Measurements from ENCODE around the gene CARD8.

The CARD8 gene

GRCh38 chr19:48206397-48207093 lies 49.2 kb downstream of the CARD8 start:
- no peak for DNase-seq (ENCODE audit: low read depth)

DNA sequence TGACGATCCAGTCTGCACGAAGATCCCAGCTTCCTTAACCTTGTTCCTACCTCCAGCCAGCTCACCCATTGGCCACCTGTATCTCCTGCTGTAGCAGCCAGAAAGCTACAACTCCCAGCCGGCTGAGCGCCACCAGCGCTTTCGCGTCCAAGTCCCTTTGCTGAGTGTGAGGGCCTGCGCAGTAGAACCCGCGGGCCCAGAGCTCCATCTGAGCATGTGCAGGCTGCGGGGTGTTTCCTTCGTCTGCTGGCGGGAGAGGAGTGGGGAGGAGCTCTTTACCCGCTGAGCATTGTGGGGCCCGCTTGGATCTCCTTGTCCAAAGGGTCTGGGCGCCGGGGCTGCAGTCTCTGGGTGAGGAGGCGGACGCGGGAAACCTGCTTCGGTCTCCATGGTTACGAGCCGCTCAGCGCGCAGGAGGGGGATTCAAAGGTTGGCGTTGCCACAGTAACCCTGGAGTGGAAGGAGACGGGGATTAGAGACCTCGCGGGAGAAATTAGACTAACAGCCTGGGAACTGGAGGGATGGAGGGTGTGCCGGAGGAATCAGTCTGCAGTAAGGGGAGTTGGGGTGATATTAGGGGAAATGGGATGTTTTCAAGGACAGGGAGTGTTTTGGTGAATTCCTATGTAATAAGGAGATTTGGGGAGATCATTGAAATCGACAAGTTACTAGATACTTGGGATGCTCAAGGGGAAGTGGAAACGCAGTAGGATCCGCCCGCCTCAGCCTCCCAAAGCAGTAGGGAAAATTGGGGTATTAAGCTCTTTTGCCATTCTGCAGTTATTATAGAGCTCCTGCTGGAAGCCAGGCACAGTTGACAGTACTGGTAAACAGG lies 51.7 kb downstream of the CARD8 start:
- DNase-seq (ENCODE audit: low read depth) = peak; percentile 80

DNA sequence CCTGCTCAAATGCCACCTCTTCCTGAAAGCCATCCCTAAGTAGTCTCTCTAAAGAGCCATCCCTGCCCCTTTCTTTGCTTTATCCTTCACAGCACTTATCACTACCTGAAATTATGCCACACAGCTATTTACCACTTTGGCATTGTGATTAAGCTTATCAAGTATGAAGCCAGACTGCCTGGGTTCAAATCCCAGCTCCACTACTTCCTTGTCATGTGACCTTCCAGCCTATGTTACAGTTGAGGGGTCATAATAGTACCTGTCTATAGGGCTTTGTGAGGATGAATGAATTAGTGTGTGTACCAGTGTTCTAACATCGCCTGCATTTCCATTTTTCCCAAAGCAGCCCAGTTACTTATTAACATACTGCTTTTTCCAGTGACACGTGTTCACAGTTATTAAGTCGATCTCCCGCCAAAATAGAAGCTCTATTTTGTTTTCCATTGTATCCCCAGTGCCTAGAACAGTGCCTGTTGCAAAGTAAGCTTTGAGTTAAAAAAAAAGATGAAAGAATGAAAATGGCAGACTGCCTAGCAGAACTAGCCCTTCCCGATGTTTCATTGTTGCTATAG lies 52.4 kb downstream of the CARD8 start:
- no peak for DNase-seq (ENCODE audit: low read depth)

DNA sequence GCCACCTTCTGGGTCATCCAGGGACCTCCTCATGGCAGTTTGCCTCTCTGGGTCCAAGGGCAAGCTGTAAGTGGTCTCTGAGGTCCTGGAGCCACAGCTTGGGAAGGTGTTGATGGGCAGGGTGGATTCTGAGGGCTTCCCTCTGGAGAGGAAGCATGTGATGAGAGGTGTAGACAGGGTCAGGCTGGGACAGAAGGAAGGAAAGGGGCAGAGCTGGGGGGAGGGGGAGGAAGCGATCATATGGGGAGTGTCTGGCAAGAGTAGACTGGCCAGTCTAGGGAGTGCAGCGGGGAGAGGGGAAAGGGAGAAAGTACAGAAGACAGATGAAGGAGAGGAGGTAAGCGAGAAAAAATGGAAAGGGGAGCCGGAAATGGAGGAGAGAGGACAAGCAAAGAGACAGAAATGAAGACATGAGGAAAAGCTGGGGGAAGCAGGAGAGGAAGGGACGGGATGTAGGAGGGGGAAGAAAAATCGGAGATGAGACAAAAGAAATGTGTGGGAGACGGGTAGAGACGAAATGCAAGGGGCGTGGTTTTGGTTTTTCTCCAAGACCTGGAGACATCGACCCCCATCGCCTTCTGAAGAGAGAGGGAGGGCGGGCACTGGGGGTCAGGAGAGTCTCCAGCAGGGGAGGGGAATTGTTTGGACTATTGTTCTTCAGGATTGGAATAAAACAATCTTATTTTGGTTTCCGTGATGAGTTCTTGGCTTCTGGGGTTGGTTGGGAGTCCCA lies 58.6 kb downstream of the CARD8 start:
- no peak for DNase-seq (ENCODE audit: low read depth)

DNA sequence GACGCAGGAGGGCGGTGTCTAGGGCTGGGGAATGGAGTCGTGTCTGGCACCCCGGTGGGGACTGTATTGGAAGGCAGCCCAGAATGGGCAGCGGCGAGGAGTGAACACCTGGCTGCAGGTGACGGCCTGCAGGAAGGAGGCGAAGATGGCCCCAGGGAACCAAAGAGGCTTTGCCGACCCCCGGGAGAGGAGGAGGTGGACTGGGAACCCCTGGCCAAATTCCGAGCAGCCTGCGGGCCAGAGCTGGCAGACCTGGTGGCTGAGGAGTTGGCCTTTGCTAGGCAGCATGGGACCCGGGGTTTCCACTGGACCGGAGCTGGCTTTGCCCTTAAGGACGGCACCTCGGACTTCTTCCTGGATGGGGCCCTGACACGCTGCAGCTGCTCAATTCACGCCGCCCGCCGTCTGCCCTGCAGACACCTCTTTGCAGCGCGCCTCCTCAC lies 59.4 kb downstream of the CARD8 start:
- DNase-seq (ENCODE audit: low read depth) = no peak

DNA sequence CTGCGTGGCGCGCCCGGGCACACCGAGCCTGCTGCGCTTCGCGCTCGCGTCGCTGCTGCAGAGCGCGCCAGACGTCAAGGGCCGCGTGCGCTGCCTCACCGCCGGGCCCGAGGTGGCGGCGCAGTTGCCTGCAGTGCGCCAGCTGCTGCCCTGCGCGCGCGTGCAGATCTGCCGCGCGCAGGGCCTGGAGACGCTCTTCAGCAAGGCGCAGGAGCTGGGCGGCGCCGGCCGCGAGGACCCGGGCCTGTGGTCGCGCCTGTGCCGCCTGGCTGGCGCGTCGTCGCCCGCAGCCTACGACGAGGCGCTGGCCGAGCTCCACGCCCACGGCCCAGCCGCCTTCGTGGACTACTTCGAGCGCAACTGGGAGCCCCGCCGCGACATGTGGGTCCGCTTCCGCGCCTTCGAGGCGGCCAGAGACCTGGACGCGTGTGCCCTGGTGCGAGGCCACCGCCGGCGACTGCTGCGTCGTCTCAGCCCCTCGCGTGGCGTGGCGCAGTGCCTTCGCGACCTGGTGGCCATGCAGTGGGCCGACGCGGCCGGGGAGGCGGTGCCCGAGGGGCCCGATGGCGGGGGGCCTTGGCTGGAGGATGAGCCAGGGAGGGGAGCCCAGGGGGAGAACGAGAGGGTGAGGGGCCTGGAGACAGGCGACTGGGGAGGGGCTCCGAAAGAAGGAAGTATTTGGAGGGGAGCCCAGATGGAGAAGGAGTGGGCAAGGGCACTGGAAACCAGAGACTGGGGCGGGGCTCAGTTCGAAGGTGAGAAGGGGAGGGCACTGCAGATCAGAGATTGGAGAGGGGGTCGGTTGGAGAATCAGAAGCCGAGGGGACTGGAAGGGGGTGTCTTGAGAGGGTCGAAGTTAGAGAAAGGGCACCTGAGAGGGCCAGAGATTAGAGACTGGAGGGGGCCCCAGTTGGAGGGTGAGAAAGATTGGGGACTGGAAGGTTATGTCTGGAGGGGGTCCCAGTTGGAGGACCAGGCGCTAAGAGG lies 60.6 kb downstream of the CARD8 start:
- DNase-seq (ENCODE audit: low read depth) = no peak

DNA sequence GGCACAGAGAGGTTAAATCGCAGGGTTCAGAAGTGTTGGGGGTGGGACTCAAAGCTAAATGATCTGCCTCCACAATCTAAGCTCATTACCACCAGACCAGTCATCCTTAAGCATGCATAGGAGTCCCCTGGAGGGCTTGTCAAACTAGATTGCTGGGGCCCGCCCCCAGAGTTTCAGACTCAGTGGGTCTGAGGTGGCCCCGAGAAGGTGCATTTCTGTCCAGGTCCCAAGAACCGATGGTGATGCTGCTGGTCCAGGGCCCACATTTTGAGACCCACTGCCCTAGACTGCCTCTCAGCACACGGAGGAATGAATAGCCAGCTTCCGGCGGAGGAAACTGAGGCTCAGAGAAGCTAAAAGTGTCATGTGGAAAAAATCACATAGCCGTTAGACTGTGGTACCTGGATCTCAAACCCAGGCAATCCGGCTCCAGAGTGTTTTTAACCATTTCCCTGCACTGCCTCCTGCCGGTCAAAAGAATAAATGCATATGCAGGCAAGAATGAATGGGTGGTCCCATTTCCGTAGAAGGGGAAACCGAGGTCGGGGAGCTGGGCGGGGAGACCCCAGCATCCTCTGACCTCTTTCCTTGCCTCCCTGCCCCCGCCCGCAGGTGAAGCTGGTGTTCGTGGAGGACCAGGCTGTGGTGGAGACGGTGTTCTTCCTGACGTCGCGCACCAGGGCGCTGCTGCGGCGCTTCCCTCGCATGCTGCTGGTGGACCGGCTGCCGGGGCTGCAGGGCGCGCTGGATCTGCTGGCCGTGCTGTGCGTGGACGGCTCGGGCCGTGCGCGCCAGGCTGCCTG lies 61.5 kb downstream of the CARD8 start:
- no peak for DNase-seq (ENCODE audit: low read depth)

- DNase-seq (ENCODE audit: low read depth) = no peak
Measured at GRCh38 chr19:48192750-48193149, 63.0 kb downstream of the CARD8 start.

DNA sequence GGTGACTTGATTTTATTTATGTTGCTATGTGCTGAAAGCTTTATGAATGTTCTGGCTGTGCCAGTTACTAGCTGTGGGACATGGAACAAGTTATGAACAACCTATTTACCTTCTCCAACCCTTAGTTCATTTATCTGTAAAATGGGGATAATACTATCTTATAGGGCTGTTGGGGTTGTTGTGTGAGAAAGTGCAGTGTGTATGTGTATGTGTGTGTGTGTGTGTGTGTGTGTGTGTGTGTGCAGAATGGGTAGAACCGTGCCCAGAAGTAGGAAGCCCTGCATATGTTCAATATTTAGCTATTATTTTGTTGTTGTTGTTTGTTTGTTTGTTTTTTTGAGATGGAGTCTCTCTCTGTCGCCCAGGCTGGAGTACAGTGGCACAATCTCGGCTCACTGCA lies 64.8 kb downstream of the CARD8 start:
- DNase-seq (ENCODE audit: low read depth) = no peak

- peak; percentile 63 for DNase-seq (ENCODE audit: low read depth)
Measured at GRCh38 chr19:48190288-48190884, 65.3 kb downstream of the CARD8 start.

DNA sequence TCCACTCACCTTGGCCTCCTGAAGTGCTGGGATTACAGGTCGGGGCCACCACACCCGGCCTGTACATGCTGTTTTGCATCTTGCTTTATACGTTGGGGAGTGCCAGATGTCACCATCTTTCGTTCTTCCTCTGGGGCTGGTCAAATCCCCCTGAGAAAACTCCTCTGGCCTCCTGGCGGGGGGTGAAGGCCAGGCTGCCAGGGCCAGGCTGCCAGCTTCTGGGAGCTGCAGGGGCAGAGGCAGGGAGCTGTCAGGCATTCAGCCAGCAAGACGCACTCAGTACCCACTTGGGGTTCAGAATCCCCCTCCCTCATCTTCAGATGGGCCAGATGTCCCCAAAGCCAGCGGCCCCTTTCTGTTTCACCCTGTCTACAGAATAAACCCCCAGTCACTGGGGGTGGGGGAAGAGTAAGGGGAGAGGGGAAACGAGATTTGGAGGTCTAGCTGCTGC lies 69.1 kb downstream of the CARD8 start:
- DNase-seq (ENCODE audit: low read depth) = no peak

GRCh38 chr19:48186015-48186414 lies 69.7 kb downstream of the CARD8 start:
- DNase-seq (ENCODE audit: low read depth) = no peak

- no peak for DNase-seq (ENCODE audit: low read depth)
Measured at GRCh38 chr19:48183356-48183755, 72.4 kb downstream of the CARD8 start.

- DNase-seq (ENCODE audit: low read depth) = no peak
Measured at GRCh38 chr19:48182434-48182833, 73.3 kb downstream of the CARD8 start.

GRCh38 chr19:48181505-48181904 lies 74.2 kb downstream of the CARD8 start:
- no peak for DNase-seq (ENCODE audit: low read depth)

DNA sequence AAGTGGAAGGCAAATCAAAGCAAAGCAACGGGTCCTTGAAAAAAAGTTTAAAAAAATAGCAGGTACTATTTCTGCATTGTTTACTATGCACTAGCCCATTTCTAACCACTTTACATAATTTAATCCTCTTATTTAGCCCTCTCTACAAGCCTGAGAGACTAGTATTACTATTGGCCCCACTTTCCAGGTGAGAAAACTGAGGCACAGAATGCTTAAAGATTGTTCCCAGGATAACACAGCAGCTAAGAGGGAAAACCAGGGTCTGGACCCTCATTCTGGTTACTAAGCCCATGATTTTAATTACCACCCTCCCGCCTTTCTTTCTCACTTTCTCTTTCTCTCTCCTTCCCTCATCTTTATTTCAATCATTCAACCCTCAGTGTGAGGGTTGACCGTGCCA lies 79.5 kb downstream of the CARD8 start:
- no peak for DNase-seq (ENCODE audit: low read depth)

DNA sequence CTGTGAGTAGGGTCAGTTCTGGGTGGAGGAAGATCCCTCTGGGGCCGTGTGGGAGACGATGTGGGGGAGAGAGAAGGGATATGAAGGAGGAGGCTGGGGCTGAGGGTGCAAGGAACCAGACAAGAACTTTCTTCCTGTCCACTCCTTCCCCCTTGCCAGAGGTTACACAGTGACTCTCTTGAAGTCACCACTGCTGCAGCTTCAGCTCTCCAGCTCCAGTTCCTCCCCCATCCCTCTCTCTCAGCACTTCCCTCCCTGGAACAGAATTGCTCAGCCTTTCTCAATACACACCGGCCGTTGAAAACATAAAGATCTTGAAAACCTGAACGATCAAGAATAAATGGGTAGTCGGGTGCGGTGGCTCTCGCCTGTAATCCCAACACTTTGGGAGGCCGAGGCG lies 80.1 kb downstream of the CARD8 start:
- no peak for DNase-seq (ENCODE audit: low read depth)

GRCh38 chr19:48174445-48175030 lies 81.2 kb downstream of the CARD8 start:
- no peak for DNase-seq (ENCODE audit: low read depth)

GRCh38 chr19:48171710-48172109 lies 84.0 kb downstream of the CARD8 start:
- no peak for DNase-seq (ENCODE audit: low read depth)

Data from T-helper 22 cell (primary cell).